GM18498 (cell line): ENCODE measurements around the gene CEP126.

ENCODE experiments used
- ATAC-seq: cut with Tn5 transposase; IDR thresholded peaks from one replicate; pipeline ENCODE4 v1.9.1; 2021; ENCODE audit warnings: mild to moderate bottlenecking, moderate library complexity; ENCODE audit not compliant: unreplicated experiment

Gene CEP126

GRCh38 chr11:102010776-102011494 is 96.1 kb downstream of the CEP126 start:
- ATAC-seq, result no peak

DNA sequence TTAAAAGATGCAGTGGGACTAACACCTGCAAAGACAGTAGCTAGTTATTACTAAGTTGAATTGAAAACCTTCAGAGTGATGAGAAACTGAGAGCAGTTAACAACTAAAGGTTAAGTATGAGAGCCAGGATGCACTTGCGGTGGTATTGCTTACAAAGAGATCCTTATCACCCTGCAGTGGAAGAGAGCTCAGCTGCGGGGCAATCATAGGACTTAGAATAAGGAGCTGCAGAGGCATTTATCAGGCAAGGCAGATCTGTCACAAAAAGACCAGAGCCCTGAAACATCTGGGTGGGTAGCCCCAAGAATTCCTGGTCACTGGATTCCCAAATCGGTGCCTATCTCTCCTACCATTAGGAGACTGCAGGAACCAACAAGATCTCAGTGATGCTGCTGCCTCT is 98.1 kb downstream of the CEP126 start:
- no peak for ATAC-seq

DNA sequence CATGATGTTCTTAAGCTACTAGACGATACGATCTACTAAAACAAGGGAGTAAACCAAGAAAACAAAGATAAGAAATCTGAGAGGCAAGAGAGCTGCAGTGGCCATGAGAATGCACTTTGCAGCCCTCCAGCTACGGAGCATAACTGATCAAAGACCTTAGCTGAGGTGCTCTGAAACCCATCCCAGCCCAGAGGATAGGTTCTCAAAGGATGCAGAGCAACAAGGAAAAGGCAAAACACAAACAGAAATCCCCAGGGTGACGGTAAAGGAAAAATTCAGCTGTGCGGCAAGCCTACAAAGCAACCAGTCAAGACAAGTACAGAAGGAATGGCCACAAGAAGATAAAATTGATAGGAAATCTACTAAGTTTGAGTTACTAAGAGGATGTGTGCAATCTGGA is 99.9 kb downstream of the CEP126 start:
- ATAC-seq, result no peak

DNA sequence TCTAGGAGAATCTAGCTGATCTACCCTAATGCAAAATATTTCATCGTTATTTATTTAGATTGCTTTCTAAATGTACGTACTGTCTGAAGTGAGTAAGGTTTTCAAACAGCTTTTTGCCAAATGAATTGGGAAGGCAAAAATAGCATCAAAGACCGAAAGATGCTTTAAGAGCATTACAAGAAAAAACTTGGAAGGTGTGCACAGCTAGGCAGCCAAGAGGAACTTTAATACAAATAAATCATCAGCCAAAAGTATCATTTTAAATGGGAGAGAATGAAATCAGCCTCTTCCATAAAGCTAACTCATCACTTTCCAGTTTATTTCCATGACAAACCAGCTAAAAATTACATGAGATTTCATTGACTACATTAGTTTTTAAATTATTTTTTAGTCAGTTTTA is 102.2 kb downstream of the CEP126 start:
- no peak for ATAC-seq

DNA sequence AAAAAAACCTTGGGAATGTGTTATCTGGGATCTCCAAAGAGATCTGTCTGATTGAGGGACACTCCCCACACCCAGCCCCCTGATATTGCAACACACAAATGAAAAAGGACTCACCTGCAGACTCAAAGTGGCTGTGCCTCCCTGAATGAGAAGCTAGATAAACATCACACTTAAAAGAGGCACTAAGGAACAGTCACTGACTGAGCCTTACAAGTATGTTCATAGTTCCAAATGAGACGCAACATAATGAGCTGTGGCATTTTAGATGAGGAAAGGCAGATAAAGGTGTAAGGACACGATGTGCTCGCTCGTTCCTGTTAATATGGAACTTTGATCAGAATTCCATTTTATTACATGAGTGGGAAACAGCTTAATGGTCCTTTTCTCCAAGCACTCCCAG is 111.4 kb downstream of the CEP126 start:
- no peak for ATAC-seq

GRCh38 chr11:102026959-102027358 is 112.1 kb downstream of the CEP126 start:
- no peak for ATAC-seq

DNA sequence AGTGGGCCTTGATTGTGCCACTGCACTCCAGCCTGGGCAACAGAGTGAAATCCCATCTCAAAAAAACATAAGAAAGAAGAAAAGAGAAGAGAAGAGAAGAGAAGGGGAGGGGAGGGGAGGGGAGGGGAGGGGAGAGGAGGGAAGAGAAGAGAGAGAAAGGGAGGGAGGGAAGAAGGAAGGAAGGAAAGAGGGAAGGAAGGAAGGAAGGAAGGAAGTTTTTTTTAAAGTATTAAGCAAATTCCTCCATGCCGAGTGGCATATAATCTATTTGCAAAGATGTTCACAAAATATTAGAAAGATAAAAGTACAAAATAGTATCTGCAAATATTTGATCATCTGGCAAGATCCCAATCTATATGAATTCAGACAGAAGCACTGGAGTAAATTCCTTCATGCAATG is 121.9 kb downstream of the CEP126 start:
- ATAC-seq, result no peak

- no peak for ATAC-seq
Measured at GRCh38 chr11:102046841-102047240, 132.0 kb downstream of the CEP126 start.

GRCh38 chr11:102047305-102047924 is 132.6 kb downstream of the CEP126 start, which contains the start of gene CFAP300:
Gene CFAP300, plus strand, starts transcription at chr11:102047437. Its CDS starts 34 bp downstream, at chr11:102047471.
- peak; percentile 61 for ATAC-seq
